ENCODE data around the gene ACP7.
"Not testable (repeated sequence)": the region's sequence is repeated elsewhere in the genome, so short reads cannot be mapped to it uniquely, and the experiment has no call there.

Gene ACP7

GRCh38 chr19:39060171-39060570 lies 24.0 kb upstream of the ACP7 start:
- DNase-seq (ENCODE audit: low read depth) = no peak

GRCh38 chr19:39064405-39064804 lies 19.8 kb upstream of the ACP7 start:
- DNase-seq (ENCODE audit: low read depth) = no peak
- H3K4me3 ChIP-seq (ENCODE audit: low read length) = no peak overlapping the region
- TF ChIP-seq CTCF (conservative IDR thresholded peaks at IDR 0.05; ENCODE audit: low read length) = no peak

More at GRCh38 chr19:39060171-39060570, 24.0 kb upstream of the ACP7 start:
- H3K4me3 ChIP-seq (ENCODE audit: low read length) = no peak overlapping the region
- TF ChIP-seq CTCF (conservative IDR thresholded peaks at IDR 0.05; ENCODE audit: low read length) = no peak

GRCh38 chr19:39065928-39066327 lies 18.2 kb upstream of the ACP7 start:
- no peak for DNase-seq (ENCODE audit: low read depth)
- TF ChIP-seq CTCF (conservative IDR thresholded peaks at IDR 0.05; ENCODE audit: low read length) = no peak
- no peak overlapping the region for H3K4me3 ChIP-seq (ENCODE audit: low read length)

GRCh38 chr19:39067104-39067503 lies 17.1 kb upstream of the ACP7 start:
- TF ChIP-seq CTCF (conservative IDR thresholded peaks at IDR 0.05; ENCODE audit: low read length) = no peak
- no peak for DNase-seq (ENCODE audit: low read depth)
- H3K4me3 ChIP-seq (ENCODE audit: low read length) = no peak overlapping the region

- DNase-seq (ENCODE audit: low read depth); H3K4me3 ChIP-seq (ENCODE audit: low read length): not testable (repeated sequence)
Observed at GRCh38 chr19:39068259-39068658, 15.9 kb upstream of the ACP7 start.

- DNase-seq (ENCODE audit: low read depth) = no peak
- TF ChIP-seq CTCF (conservative IDR thresholded peaks at IDR 0.05; ENCODE audit: low read length) = no peak
- no peak overlapping the region for H3K4me3 ChIP-seq (ENCODE audit: low read length)
Observed at GRCh38 chr19:39070888-39071287, 13.3 kb upstream of the ACP7 start.

GRCh38 chr19:39074205-39074692 lies 9.9 kb upstream of the ACP7 start:
- TF ChIP-seq CTCF (conservative IDR thresholded peaks at IDR 0.05; ENCODE audit: low read length) = no peak
- H3K4me3 ChIP-seq (ENCODE audit: low read length) = no peak overlapping the region
- no peak for DNase-seq (ENCODE audit: low read depth)

GRCh38 chr19:39074942-39075341 lies 9.2 kb upstream of the ACP7 start:
- H3K4me3 ChIP-seq (ENCODE audit: low read length) = no peak overlapping the region
- TF ChIP-seq CTCF (conservative IDR thresholded peaks at IDR 0.05; ENCODE audit: low read length) = no peak
- DNase-seq (ENCODE audit: low read depth) = no peak
